GM23248 (cell line): ENCODE data around the gene KRTAP5-7.

ENCODE experiments used
- EZH2 ChIP-seq: fragments of 200-600 bp; sonication (generic); IDR thresholded peaks from 2 replicates; pipeline ENCODE4 v1.6.1; 2018; ENCODE audit warnings: antibody characterized with exemption, mild to moderate bottlenecking; ENCODE audit not compliant: insufficient read depth, poor library complexity, severe bottlenecking
- EZH2phosphoT487 ChIP-seq: fragments of 200-600 bp; sonication (generic); IDR thresholded peaks from 2 replicates; pipeline ENCODE4 v1.6.1; 2018; ENCODE audit warnings: antibody characterized with exemption, moderate library complexity, mild to moderate bottlenecking, low read depth; ENCODE audit not compliant: insufficient read depth

- TF ChIP-seq EZH2 (no peak), EZH2phosphoT487 (no peak)
These were observed 36.2 kb upstream of the KRTAP5-7 start for GRCh38 chr11:71490731-71491390.
